Liver (tissue), 9 donors: ENCODE results near the gene HGS. TPM values are rescaled to one million over a fixed set of nuclear protein-coding genes. Genes with fewer than 3 reads are reported as not detected.

Experiments used
- DNase-seq: peaks from one replicate; pipeline ENCODE4 v3.0.0-alpha.2; 2017; ENCODE audit warnings: low spot score
- H3K27ac ChIP-seq, 2 donors: one replicate each; pipeline ENCODE4 v1.7.0; 2013; ENCODE audit warnings: inconsistent platforms in 2 of 2, low read length in 2 of 2, control low read depth in 1 of 2, low read depth in 1 of 2, mild to moderate bottlenecking in 1 of 2
- H3K27me3 ChIP-seq, 4 donors: one replicate each; pipeline versions ENCODE4 v1.6.1 to v1.7.0; 2013; ENCODE audit warnings: low read length in 3 of 4, inconsistent platforms in 1 of 4, mild to moderate bottlenecking in 1 of 4, moderate library complexity in 1 of 4; ENCODE audit not compliant: control insufficient read depth in 4 of 4, insufficient read depth in 4 of 4
- H3K36me3 ChIP-seq, 4 donors: one replicate each; pipeline versions ENCODE4 v1.6.1 to v1.7.0; 2013; ENCODE audit warnings: low read length in 3 of 4, mild to moderate bottlenecking in 3 of 4, low read depth in 1 of 4, moderate library complexity in 1 of 4; ENCODE audit not compliant: control insufficient read depth in 4 of 4, insufficient read depth in 3 of 4
- H3K4me1 ChIP-seq, 4 donors: one replicate each; pipeline versions ENCODE4 v1.6.1 to v1.7.0; 2013; ENCODE audit warnings: low read length in 3 of 4, mild to moderate bottlenecking in 3 of 4, moderate library complexity in 1 of 4; ENCODE audit not compliant: control insufficient read depth in 4 of 4, insufficient read depth in 4 of 4
- H3K4me3 ChIP-seq, 3 donors: one replicate each; pipeline versions ENCODE4 v1.6.1 to v1.7.0; 2013; ENCODE audit warnings: low read length in 3 of 3, control low read depth in 1 of 3, low read depth in 1 of 3, mild to moderate bottlenecking in 1 of 3
- H3K9ac ChIP-seq, 2 donors: one replicate each; pipeline ENCODE4 v1.7.0; 2013; ENCODE audit warnings: low read length in 2 of 2, mild to moderate bottlenecking in 2 of 2, moderate library complexity in 2 of 2, control low read depth in 1 of 2, low read depth in 1 of 2
- H3K9me3 ChIP-seq, 4 donors: one replicate each; pipeline versions ENCODE4 v1.6.1 to v1.7.0; 2013; ENCODE audit warnings: low read length in 3 of 4; ENCODE audit not compliant: control insufficient read depth in 4 of 4
- EGR1 ChIP-seq, 2 donors: IDR thresholded peaks; 2 replicates each; pipeline ENCODE4 v1.6.1; 2016 to 2018; ENCODE audit warnings: antibody characterized with exemption in 2 of 2, low read depth in 2 of 2
- FOXA1 ChIP-seq: IDR thresholded peaks from 2 replicates; pipeline ENCODE4 v1.6.1; 2016; ENCODE audit warnings: antibody characterized with exemption
- FOXA2 ChIP-seq: IDR thresholded peaks from 2 replicates; pipeline ENCODE4 v1.6.1; 2016; ENCODE audit warnings: antibody characterized with exemption
- GABPA ChIP-seq, 2 donors: IDR thresholded peaks in 1 of 2; conservative IDR thresholded peaks in 1 of 2; 2 replicates each; pipeline ENCODE4 v1.6.1; 2016; ENCODE audit warnings: antibody characterized with exemption in 2 of 2, mild to moderate bottlenecking in 1 of 2, moderate library complexity in 1 of 2
- HNF4A ChIP-seq, 2 donors: conservative IDR thresholded peaks; 2 replicates each; pipeline ENCODE4 v1.6.1; 2016; ENCODE audit warnings: antibody characterized with exemption in 2 of 2, mild to moderate bottlenecking in 2 of 2
- HNF4G ChIP-seq: IDR thresholded peaks from 2 replicates; pipeline ENCODE4 v1.6.1; 2016; ENCODE audit warnings: antibody characterized with exemption
- JUND ChIP-seq, 2 donors: IDR thresholded peaks; 2 replicates each; pipeline ENCODE4 v1.6.1; 2016; ENCODE audit warnings: antibody characterized with exemption in 2 of 2
- NR2F2 ChIP-seq: IDR thresholded peaks from 2 replicates; pipeline ENCODE4 v1.6.1; 2016; ENCODE audit warnings: antibody characterized with exemption
- RAD21 ChIP-seq, 2 donors: IDR thresholded peaks; 2 replicates each; pipeline ENCODE4 v1.6.1; 2016; ENCODE audit warnings: antibody characterized with exemption in 2 of 2, mild to moderate bottlenecking in 2 of 2
- SP1 ChIP-seq: IDR thresholded peaks from 2 replicates; pipeline ENCODE4 v1.6.1; 2018; ENCODE audit warnings: antibody characterized with exemption, mild to moderate bottlenecking
- TAF1 ChIP-seq: conservative IDR thresholded peaks from 2 replicates; pipeline ENCODE4 v1.6.1; 2016; ENCODE audit warnings: antibody characterized with exemption, mild to moderate bottlenecking
- YY1 ChIP-seq: IDR thresholded peaks from 2 replicates; pipeline ENCODE4 v1.6.1; 2016; ENCODE audit warnings: antibody characterized with exemption, mild to moderate bottlenecking
- WGBS: extraction: QIAGEN DNeasy Blood & Tissue Kit; methylation state at CpG from one replicate; pipeline ENCODE4 v1.1.7; 2013; 5-methylcytosine and 5-hydroxymethylcytosine counted together
- polyA plus RNA-seq, 2 donors: library from polyadenylated mRNA; stranded (reverse) in 1 of 2; unstranded in 1 of 2; fragments of 200-250 nt in 1 of 2; fragments of >200 nt in 1 of 2; fragmentation: Nextera tagmentation in 1 of 2; extraction: Ambion mirVana in 1 of 2; gene quantifications; one replicate each; pipeline versions ENCODE4 v1.2.1 to v1.2.3, GENCODE V29; 2013 to 2015
- total RNA-seq, 2 donors: library from RNA; depleted of rRNA; stranded (reverse); fragments of >200 nt; gene quantifications; one replicate each; pipeline ENCODE4 v1.2.3, GENCODE V29; 2014
- TF ChIP-seq, protein P1 (sequence below): IDR thresholded peaks from 2 replicates; pipeline ENCODE4 v1.6.1; 2016; ENCODE audit warnings: antibody characterized with exemption
- TF ChIP-seq, protein P2 (sequence below): IDR thresholded peaks from 2 replicates; pipeline ENCODE4 v1.6.1; 2016; ENCODE audit warnings: antibody characterized with exemption
- TF ChIP-seq, protein P3 (sequence below): IDR thresholded peaks from 2 replicates; pipeline ENCODE4 v1.6.1; 2016; ENCODE audit warnings: antibody characterized with exemption, mild to moderate bottlenecking
- TF ChIP-seq, protein P4 (sequence below): fragments of 150-350 bp; IDR thresholded peaks from 2 replicates; pipeline ENCODE4 v1.5.1; 2017; ENCODE audit warnings: improper control_type of control experiment, low read depth, low read length; ENCODE audit not compliant: missing input control
- TF ChIP-seq, protein P5 (sequence below): IDR thresholded peaks from 2 replicates; pipeline ENCODE4 v1.6.1; 2016; ENCODE audit warnings: antibody characterized with exemption
- donor health status: healthy.
- donor health status: healthy.
- donor health status: healthy.
- donor health status: healthy.
- donor health status: healthy.

The HGS gene
- total and polyA plus RNA-seq, 4 donors: 21.8 to 31.6 (median 28.2) TPM

DNA sequence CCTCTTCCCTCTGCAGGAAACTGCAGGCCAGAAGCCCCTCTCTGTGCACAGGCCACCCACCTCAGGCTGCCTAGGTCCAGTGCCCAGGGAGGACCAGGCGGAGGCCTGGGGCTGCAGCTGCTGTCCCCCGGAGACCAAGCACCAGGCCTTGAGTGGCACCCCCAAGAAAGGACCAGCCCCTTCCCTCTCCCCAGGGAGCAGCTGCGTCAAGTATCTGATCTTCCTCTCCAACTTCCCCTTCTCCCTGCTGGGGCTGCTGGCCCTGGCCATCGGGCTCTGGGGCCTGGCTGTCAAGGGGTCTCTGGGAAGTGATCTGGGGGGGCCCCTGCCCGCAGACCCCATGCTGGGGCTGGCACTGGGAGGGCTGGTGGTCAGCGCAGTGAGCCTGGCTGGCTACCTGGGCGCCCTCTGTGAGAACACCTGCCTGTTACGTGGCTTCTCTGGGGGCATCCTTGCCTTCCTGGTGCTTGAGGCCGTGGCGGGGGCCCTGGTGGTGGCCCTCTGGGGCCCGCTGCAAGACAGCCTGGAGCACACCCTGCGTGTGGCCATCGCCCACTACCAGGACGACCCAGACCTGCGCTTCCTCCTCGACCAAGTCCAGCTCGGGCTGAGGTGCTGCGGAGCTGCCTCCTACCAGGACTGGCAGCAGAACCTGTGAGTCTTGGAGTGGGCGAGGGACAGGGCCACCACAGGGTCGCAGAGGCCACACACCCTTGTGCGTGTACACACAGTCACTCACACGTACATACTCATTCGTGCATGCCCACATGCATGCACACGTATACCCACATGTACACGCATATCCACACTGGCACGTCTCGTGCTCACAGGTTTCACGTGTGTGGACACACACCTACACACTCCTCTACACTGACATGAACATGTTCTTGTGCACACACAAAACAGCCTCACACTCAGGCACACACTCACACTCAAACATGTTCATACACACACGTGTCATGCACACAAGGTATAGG is 38.5 kb upstream of the HGS start:
- Histone ChIP-seq H3K36me3 (no peaks in the 10 kb centered on the region), H3K9ac (no peak overlapping the region), H3K4me3 (no peak overlapping the region), H3K27ac (no peak overlapping the region), H3K4me1 (no peaks in the 10 kb centered on the region), H3K9me3 (peaks cover 0 to 5% (median 2%) of the 10 kb centered on the region in 4 donors), H3K27me3 (peaks cover 0 to 6% (median 3%) of the 10 kb centered on the region in 4 donors)
- TF ChIP-seq FOXA1 (no peak), FOXA2 (no peak), NR2F2 (no peak), EGR1 (IDR thresholded peaks at IDR 0.05; ENCODE audit: low read depth in 2 of 2) (no peak), YY1 (no peak), TAF1 (no peak), GABPA (IDR thresholded peaks at IDR 0.05 in 1 of 2, conservative IDR thresholded peaks at IDR 0.05 in 1 of 2) (no peak), HNF4A (conservative IDR thresholded peaks at IDR 0.05) (no peak), JUND (IDR thresholded peaks at IDR 0.05) (no peak), SP1 (no peak), HNF4G (no peak), RAD21 (IDR thresholded peaks at IDR 0.05) (no peak)
- TF ChIP-seq, protein P1, sequence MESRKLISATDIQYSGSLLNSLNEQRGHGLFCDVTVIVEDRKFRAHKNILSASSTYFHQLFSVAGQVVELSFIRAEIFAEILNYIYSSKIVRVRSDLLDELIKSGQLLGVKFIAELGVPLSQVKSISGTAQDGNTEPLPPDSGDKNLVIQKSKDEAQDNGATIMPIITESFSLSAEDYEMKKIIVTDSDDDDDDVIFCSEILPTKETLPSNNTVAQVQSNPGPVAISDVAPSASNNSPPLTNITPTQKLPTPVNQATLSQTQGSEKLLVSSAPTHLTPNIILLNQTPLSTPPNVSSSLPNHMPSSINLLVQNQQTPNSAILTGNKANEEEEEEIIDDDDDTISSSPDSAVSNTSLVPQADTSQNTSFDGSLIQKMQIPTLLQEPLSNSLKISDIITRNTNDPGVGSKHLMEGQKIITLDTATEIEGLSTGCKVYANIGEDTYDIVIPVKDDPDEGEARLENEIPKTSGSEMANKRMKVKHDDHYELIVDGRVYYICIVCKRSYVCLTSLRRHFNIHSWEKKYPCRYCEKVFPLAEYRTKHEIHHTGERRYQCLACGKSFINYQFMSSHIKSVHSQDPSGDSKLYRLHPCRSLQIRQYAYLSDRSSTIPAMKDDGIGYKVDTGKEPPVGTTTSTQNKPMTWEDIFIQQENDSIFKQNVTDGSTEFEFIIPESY: no peak
- TF ChIP-seq, protein P2, sequence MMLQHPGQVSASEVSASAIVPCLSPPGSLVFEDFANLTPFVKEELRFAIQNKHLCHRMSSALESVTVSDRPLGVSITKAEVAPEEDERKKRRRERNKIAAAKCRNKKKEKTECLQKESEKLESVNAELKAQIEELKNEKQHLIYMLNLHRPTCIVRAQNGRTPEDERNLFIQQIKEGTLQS: no peak
- TF ChIP-seq, protein P3, sequence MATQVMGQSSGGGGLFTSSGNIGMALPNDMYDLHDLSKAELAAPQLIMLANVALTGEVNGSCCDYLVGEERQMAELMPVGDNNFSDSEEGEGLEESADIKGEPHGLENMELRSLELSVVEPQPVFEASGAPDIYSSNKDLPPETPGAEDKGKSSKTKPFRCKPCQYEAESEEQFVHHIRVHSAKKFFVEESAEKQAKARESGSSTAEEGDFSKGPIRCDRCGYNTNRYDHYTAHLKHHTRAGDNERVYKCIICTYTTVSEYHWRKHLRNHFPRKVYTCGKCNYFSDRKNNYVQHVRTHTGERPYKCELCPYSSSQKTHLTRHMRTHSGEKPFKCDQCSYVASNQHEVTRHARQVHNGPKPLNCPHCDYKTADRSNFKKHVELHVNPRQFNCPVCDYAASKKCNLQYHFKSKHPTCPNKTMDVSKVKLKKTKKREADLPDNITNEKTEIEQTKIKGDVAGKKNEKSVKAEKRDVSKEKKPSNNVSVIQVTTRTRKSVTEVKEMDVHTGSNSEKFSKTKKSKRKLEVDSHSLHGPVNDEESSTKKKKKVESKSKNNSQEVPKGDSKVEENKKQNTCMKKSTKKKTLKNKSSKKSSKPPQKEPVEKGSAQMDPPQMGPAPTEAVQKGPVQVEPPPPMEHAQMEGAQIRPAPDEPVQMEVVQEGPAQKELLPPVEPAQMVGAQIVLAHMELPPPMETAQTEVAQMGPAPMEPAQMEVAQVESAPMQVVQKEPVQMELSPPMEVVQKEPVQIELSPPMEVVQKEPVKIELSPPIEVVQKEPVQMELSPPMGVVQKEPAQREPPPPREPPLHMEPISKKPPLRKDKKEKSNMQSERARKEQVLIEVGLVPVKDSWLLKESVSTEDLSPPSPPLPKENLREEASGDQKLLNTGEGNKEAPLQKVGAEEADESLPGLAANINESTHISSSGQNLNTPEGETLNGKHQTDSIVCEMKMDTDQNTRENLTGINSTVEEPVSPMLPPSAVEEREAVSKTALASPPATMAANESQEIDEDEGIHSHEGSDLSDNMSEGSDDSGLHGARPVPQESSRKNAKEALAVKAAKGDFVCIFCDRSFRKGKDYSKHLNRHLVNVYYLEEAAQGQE: no peak
- TF ChIP-seq, protein P4, sequence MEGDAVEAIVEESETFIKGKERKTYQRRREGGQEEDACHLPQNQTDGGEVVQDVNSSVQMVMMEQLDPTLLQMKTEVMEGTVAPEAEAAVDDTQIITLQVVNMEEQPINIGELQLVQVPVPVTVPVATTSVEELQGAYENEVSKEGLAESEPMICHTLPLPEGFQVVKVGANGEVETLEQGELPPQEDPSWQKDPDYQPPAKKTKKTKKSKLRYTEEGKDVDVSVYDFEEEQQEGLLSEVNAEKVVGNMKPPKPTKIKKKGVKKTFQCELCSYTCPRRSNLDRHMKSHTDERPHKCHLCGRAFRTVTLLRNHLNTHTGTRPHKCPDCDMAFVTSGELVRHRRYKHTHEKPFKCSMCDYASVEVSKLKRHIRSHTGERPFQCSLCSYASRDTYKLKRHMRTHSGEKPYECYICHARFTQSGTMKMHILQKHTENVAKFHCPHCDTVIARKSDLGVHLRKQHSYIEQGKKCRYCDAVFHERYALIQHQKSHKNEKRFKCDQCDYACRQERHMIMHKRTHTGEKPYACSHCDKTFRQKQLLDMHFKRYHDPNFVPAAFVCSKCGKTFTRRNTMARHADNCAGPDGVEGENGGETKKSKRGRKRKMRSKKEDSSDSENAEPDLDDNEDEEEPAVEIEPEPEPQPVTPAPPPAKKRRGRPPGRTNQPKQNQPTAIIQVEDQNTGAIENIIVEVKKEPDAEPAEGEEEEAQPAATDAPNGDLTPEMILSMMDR: no peak
- TF ChIP-seq, protein P5, sequence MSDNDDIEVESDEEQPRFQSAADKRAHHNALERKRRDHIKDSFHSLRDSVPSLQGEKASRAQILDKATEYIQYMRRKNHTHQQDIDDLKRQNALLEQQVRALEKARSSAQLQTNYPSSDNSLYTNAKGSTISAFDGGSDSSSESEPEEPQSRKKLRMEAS: no peak
- WGBS: 89% methylated on average over 29 of the region's 29 CpGs
- no peak for DNase-seq
